ENCODE measurements around the gene TTC21A. TPM values are rescaled to one million over a fixed set of nuclear protein-coding genes. Genes with fewer than 3 reads are reported as not detected.
A peak's percentile ranks its signal among the peaks of the same experiment; 100 is the strongest.

Gene TTC21A
- total and polyA plus RNA-seq, 8 donors, result 3.1 to 31.3 (median 6.1) TPM

GRCh38 chr3:39097716-39098472 is 9.6 kb upstream of the TTC21A start:
- intact Hi-C loops (cut with DNase I), result no loop called here

DNA sequence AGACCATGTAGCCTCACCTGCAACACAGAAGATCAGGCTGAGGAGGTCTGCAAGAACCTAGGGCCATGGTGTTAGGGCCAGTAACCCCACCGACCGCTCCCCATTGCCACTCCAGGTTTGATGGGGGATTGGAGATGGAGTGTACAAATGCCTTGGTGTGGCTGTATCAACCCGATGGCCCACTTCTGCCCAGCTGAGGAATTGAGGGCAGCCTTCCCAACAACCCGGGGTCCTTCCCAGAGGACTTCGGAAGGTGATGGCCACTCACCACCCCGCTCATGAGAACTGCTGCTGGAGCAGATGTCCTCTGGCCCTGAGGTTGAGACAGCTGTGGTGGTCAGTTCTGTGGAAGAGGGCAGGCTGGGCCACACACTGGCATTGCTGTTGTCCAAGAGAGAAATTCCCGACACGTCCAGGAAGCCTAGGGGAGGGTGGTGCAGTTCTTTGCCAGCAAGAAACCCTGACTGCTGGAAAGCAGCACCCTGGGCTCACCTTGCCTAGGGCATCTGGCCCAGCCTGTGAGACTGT is 8.9 kb upstream of the TTC21A start:
- FAIRE-seq, result no peak
- intact Hi-C loops (cut with DNase I), result no loop called here
- TF ChIP-seq, protein P1, sequence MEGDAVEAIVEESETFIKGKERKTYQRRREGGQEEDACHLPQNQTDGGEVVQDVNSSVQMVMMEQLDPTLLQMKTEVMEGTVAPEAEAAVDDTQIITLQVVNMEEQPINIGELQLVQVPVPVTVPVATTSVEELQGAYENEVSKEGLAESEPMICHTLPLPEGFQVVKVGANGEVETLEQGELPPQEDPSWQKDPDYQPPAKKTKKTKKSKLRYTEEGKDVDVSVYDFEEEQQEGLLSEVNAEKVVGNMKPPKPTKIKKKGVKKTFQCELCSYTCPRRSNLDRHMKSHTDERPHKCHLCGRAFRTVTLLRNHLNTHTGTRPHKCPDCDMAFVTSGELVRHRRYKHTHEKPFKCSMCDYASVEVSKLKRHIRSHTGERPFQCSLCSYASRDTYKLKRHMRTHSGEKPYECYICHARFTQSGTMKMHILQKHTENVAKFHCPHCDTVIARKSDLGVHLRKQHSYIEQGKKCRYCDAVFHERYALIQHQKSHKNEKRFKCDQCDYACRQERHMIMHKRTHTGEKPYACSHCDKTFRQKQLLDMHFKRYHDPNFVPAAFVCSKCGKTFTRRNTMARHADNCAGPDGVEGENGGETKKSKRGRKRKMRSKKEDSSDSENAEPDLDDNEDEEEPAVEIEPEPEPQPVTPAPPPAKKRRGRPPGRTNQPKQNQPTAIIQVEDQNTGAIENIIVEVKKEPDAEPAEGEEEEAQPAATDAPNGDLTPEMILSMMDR (IDR thresholded peaks at IDR 0.05), result no peak
- H3K9me3 ChIP-seq, result no peaks in the 10 kb centered on the region
- no peak for ATAC-seq
- H3K27ac ChIP-seq, result no peak overlapping the region
- H3K27me3 ChIP-seq, result no peaks in the 10 kb centered on the region
- H3K36me3 ChIP-seq, result peaks cover 0 to 40% (median 35%) of the 10 kb centered on the region in 3 donors
- no peak for DNase-seq
- H3K4me1 ChIP-seq, result no peaks in the 10 kb centered on the region
- WGBS, 2 donors, result 88 to 94% methylated on average over 8 of the region's 8 CpGs
- no peak overlapping the region for H3K4me3 ChIP-seq

More at GRCh38 chr3:39097716-39098472, 9.6 kb upstream of the TTC21A start:
- no peaks in the 10 kb centered on the region for H3K4me1 ChIP-seq
- TF ChIP-seq, protein P1 (IDR thresholded peaks at IDR 0.05), result no peak
- ATAC-seq (no peak), DNase-seq (peak in 1 of 6 donors; percentile 51), FAIRE-seq (no peak)
- 86 to 91% methylated on average over 8 of the region's 8 CpGs for WGBS, 2 donors
- H3K4me3 ChIP-seq, result no peak overlapping the region
- H3K27me3 ChIP-seq, result no peaks in the 10 kb centered on the region
- peak overlapping the region in 3 of 4 donors; percentile 71 to 75 (median 73) for H3K27ac ChIP-seq
- peaks cover 0 to 47% (median 35%) of the 10 kb centered on the region in 3 donors for H3K36me3 ChIP-seq
- H3K9me3 ChIP-seq, result no peaks in the 10 kb centered on the region

GRCh38 chr3:39099242-39099641 is 8.2 kb upstream of the TTC21A start:
- intact Hi-C loops (cut with DNase I), result no loop called here
- FAIRE-seq, result no peak
- 97 to 100% methylated on average over 1 of the region's 1 CpG for WGBS, 2 donors

GRCh38 chr3:39099738-39100499 is 7.6 kb upstream of the TTC21A start:
- intact Hi-C loops (cut with DNase I), result no loop called here
- peaks cover 0 to 29% (median 23%) of the 10 kb centered on the region in 3 donors for H3K36me3 ChIP-seq

More at GRCh38 chr3:39099242-39099641, 8.2 kb upstream of the TTC21A start:
- H3K27ac ChIP-seq, result no peak overlapping the region
- H3K4me1 ChIP-seq, result peaks cover 0 to 2% (median 0%) of the 10 kb centered on the region in 3 donors
- TF ChIP-seq, protein P1 (IDR thresholded peaks at IDR 0.05), result no peak
- DNase-seq (no peak), ATAC-seq (no peak)
- no peaks in the 10 kb centered on the region for H3K27me3 ChIP-seq
- peaks cover 0 to 36% (median 30%) of the 10 kb centered on the region in 3 donors for H3K36me3 ChIP-seq
- no peak overlapping the region for H3K4me3 ChIP-seq
- no peaks in the 10 kb centered on the region for H3K9me3 ChIP-seq

More at GRCh38 chr3:39099738-39100499, 7.6 kb upstream of the TTC21A start:
- Histone ChIP-seq H3K27me3 (no peaks in the 10 kb centered on the region), H3K4me3 (no peak overlapping the region), H3K9me3 (no peaks in the 10 kb centered on the region), H3K27ac (no peak overlapping the region), H3K4me1 (peaks cover 0 to 6% (median 0%) of the 10 kb centered on the region in 3 donors)
- WGBS, 2 donors, result 92 to 94% methylated on average over 2 of the region's 2 CpGs
- no peak for FAIRE-seq
- no peak for ATAC-seq
- no peak for DNase-seq
- TF ChIP-seq, protein P1 (IDR thresholded peaks at IDR 0.05), result no peak
